GM18511 (cell line): ENCODE results near the gene HDAC4.

Experiments
- ATAC-seq: cut with Tn5 transposase; IDR thresholded peaks from one replicate; pipeline ENCODE4 v1.9.1; 2021; ENCODE audit warnings: mild to moderate bottlenecking, moderate library complexity; ENCODE audit not compliant: unreplicated experiment

The HDAC4 gene

DNA sequence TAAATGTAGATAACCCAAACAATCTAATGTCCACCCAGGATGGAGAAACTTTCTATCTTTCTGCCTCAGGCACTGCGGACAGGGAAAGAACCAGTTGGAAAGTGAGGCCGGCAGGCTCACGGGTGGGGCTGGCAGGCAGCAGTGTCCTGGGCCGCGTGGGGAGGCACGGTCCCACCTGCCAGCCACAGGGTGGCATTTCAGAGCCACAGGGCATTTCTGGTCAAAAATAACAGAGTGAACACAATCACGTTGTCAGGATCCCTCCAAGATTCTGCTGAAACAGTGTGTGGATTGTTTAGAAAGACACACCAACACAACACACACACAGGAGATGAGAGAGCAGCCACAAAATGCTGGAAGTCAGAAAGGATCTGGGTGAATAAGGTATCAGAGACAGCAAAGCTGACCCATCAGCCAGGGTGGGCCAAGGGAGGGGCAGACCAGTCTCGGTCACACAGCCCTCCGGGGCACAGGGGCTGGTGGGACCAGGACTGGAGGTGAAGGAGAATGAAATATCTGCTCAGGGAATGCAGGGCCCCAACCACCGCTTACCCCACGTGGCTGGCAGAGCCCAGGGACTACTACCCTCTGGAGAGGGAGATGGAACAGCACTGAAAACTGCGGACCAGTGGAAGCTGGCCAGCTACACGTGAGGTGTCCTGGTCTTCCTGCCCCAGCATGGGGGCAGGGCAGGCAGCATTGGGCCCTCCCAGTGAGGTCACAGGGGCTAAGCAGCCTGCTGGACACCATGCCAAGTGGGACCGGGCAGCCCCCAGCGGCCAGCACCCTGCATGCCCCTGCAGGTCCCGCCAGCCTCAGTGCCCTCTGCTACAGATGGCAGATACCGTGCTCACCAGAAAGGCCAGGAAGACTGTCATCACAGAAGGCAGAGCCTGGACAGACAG, 173.9 kb downstream of the HDAC4 start:
- ATAC-seq = no peak

DNA sequence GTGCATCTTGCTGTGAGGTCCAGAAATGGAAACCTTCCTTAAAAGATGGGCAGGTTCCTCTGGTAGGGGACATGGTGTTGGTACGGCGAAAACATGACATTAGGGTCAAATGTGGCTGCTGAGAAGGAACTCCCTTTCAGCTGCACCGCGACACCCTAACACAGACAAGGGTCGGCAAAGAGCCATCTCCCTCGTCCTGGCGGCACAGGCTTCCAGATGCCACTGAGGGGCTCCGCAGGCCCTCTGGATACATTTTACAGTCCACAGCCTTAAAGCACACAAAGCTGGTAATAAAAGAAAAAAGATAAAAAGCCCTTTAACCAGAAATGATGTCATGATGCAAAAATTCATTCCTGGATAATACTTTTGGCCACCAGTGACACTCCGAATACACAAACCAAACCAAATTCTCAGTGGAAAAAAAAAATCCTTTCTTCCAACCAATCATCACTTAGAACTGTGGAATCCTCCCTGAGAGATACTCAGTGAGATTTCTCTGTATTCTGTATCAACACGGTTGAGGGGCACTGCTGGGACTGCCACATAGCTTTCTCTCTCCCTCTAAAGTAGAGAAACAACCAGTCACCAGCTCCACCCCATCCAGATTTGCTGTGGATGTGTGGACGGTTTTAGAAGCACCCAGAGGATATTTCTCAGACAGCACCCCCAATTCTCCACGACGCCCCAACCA, 174.8 kb downstream of the HDAC4 start:
- no peak for ATAC-seq

- no peak for ATAC-seq
Observed at GRCh38 chr2:239225371-239225851, 175.4 kb downstream of the HDAC4 start.

GRCh38 chr2:239224955-239225354, 175.9 kb downstream of the HDAC4 start:
- ATAC-seq = no peak

DNA sequence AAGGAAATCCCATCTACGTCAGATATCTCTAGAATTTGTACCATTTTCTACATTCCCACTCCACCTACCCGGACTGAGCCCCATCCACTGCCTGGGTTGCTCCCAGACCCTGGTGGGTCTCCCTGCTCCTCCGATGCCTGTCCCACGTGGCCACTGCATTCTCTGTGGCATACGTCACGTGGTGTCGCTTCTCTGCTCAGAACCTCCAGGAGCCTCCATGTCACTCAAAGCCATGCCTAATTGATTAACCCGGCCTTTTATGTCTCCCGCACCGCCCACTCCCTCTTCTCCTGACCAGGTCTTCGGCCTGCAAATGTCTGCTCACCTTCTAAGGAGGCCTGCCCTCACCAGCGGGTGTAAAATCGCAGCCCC, 176.6 kb downstream of the HDAC4 start:
- no peak for ATAC-seq

- no peak for ATAC-seq
Observed at GRCh38 chr2:239223310-239224198, 177.3 kb downstream of the HDAC4 start.

GRCh38 chr2:239222706-239223309, 178.0 kb downstream of the HDAC4 start:
- ATAC-seq = no peak

DNA sequence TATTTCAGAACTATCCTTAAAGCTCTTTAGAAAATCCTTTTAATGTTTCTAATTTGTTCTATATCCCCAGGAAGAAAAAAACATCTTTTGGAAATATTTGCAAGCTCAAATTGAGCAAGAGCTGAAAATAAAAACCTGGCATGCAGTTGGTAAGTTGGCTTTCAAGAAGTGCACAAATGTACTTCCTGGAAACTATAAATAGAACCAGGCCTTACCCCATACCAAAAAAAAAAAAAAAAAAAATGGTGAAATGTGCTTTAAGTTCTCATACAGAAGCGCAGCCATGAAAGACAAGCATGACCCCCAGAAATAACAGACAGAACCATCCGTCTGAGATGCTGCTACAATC, 178.5 kb downstream of the HDAC4 start:
- ATAC-seq = no peak

DNA sequence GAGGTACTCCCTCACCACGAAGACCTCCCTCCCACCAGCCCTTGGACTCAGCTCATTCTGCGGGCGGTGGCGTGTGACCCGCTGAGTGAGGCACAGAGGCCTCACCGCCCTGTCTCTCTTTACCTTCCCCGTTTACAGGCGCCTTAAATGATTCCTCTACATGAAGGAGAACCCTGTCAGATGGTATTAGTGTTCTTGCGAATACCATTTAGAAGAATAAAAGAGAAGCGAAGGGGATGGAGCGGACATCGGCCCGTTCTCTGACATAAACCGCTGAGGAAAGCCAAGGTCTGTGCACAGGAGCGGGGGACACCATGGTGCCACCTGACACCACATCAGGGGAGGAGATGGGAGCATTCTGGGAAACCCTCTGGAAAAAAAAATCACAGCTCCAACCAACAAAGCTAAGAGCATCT, 179.8 kb downstream of the HDAC4 start:
- no peak for ATAC-seq

- ATAC-seq = no peak
Observed at GRCh38 chr2:239220341-239220740, 180.5 kb downstream of the HDAC4 start.

GRCh38 chr2:239216614-239217273, 184.1 kb downstream of the HDAC4 start:
- no peak for ATAC-seq

DNA sequence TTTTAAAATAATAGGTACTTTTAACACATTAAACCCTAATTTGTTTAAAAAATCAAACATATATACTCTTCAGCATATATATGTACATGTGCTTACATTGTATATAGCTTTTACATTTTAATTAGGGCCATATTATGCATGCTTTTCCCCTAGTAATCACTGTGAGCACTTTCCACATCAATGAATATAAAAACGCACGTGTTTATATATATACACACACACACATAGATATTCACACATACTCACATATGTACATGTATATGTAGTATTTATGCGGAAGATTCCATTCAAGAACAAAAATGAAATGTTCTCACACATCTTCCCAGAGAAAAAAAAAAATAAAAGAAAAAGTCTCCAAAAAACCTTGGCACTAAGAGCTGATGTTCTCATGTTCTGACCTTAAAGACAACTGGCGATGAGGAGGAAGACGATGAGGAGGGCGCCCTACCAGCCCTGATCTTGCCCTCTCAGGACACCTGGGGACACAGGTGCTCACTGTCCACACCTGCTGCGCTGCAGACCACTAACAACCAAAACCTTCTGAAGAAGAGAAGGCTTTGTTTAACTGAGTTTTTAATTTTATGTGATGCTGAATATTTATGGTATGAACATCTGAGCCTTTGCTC, 184.7 kb downstream of the HDAC4 start:
- ATAC-seq = no peak

DNA sequence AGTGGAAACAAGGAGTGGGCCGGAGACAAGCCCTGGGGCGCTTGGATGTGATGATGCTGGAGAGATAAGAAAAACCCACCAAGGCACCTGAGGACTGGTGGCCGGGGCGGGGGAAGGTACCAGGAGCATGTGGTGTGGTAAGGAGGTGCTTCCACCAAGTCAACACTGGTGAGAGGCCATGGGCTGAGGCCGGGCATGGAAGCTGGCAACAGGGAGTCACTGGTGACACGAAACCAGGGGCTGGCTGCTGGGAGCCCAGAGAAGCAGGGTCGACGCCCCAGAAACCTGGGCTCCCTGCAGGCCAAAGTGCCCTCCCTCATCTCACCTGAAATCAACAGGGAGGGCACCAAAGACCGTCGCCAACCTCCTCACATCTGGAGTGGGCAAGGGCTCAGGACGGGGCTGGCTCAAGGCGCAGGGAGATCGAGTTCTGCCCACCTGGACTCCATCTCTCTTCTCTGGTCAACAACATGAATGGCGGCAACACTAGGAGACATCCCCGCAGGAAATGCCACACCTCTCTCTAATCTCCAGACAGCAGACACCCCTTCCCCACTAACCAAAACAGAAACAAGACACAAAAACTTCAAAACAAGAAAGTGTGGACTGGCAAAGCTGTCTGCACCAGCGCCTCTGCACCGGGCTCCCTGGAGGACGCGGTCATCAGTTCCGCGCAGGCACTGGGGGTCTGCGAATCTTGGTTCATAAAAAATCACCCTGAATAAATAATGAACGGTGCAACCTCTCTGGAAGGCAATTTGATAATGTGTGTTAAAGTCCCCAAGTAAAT, 185.5 kb downstream of the HDAC4 start:
- no peak for ATAC-seq

DNA sequence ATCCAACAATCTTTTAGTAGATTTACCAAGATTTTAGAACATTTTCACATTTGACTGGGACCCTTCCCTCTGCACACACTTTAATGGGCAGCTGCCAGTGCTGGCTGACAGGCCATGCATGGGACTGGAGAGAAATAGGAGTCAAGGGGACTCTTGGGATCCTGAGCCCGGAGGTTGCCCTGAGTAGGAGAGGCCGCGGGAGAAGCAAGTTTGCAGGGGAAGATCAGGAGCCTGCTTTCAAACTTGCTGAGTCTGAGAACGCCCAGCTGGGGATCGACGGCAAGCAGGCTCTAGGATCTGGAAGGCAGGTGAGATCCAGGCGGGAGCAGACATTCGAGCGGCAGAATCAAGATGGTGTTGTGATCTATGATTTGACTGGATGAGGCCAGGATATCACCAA, 186.1 kb downstream of the HDAC4 start:
- no peak for ATAC-seq

DNA sequence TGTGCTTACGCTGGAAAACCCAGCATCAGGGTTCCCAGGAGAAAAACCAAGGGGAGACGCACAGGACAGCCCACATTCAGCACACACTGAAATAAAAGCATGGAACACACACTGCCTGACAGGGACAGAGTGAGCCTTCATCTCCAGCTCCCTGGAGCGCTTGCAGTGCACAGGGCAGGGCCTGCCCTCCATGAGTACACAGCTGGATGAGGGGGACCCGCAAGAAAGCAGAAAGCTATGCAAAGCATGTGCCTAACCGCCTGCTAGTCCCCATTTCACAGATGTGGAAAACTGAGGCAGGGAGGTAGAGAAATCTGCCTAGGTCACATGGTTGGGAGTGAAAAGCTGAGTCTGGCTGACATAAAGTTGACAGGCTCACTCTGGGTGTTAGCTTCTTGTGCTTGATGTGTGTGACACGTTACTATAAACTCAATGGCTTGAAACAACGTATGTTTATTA, 187.1 kb downstream of the HDAC4 start:
- no peak for ATAC-seq

DNA sequence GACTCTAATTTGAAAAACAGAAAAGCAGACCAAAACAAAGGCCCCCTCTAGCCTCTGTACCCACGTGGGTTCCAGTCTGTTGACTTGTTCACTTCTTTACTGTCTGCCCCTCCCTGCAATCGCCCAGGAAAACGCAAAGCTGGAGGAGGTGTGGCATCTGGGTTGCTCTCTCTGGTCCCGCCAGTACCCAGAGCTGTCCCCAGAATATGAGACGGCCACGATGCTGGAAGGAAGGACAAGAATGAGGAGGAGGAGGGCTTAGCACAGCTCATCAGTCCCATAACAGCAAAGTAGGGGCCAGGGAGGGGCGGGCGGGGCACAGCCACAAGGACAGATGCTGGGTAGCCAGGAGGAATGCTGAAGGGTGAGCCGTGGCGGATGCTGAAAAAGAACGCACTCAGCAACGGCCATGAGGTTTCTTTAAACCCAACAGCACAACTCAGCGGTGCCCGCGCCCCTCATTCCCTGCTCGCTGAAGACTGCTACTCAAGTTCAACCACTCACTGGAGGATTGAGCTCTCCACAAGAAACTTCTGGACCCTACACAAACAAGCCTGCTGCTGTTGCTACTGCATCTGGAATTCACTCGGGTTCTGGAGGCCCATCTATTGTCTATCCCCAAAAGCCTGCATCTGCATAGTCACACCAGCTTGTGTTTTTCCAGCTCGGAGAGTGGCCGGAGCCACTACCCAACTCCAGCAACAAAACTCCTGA, 187.7 kb downstream of the HDAC4 start:
- no peak for ATAC-seq

GRCh38 chr2:239212121-239212928, 188.5 kb downstream of the HDAC4 start:
- no peak for ATAC-seq
